CD4-positive, alpha-beta T cell treated with Interleukin-15 for 4 hours (primary cell): ENCODE measurements around the gene ANKRD18A.

Experiments
- DNase-seq: peaks from one replicate; pipeline ENCODE4 v3.0.0-alpha.2; 2020; ENCODE audit warnings: low spot score

Gene ANKRD18A

DNA sequence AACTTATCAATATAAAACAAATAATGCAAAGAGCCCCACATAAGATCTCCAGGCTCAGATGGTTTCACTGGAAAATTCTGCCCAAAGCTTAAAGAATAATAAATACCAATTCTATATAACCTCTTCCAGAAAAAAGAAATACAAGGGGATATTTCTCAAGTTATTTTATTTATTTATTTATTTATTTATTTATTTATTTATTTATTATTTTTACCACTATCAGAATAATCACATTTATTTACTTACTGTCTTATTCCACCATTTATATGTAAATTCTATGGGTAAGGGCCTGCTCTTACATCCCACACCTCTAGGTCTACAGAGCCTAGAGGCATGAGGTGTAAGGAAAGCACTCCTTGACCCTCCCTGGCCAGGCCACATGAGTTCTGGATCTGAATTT is 91.1 kb downstream of the ANKRD18A start:
- DNase-seq = no peak

DNA sequence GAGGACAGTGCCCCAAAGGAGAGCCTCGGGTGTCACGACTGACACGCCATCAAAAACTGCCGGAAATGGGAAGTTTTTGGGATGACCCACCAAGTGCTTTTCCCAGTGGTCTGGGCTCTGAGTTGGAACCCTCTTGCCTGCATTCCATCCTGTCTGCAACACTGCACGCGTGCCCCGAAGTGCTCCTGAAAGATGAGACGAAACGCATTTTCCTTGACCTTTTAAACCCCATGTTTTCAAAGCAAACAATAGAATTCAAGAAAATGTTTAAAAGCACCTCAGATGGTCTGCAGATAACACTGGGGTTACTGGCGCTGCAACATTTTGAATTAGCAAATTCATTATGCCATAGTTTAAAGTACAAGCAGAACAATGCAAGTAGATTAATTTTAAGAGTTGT is 92.9 kb downstream of the ANKRD18A start:
- DNase-seq = no peak

DNA sequence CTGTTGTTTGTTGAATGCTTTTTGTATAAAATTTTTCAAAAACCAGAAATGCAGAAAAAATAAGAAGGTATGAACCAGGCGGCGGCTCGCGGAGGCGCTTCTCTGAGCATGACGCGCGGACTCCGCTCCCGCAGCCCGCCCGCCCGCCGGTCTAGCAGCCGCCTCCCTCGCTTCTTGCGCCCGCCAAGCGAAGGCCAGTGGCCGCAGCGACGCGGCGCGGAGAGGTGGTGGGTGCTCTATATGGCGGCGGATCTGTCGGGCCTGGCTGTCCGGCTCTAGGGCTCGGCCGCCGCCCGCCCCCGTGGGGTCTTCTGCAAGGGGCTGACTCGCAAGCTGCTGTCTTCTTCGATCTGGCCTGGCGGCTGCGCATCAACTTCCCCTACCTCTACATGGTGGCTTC is 93.8 kb downstream of the ANKRD18A start:
- no peak for DNase-seq

DNA sequence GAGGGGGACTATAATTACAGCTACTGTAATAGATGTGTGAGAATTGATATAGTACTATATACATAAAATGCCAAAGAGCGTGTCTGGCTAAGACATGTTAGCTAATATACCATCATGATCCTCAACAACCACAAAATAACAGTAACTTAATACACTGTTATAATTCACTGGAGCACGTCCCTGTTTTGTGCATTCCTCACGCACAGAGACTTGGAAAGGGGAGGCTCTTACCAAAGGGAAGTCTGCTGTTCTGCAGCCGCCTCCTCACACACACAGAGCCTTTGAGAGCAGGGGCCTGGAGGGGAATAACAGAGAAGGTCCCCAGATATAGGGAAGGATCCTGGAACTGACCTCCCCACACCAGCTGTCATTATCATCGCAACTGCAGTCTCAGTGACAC is 97.3 kb downstream of the ANKRD18A start:
- no peak for DNase-seq

DNA sequence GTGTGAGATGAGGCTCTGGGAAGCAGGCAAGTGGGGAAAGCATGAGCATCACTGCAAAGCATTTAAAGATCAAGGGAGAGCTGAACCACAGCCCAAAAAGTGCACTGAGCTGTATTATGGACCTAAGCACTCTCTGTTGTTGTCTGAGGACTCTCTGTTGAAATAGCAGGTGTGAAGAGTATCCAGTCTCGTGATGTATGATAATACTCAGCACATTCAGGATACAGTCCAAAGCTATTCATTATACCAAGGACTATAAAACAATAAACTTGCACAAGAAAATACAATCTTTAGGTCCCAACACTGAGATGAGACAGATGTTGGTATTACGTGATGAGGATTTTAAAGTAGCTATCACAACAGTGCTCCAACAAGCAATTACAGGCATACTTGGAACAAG is 98.6 kb downstream of the ANKRD18A start:
- DNase-seq = no peak
